SKM-1 treated with dmso at 0.1 percent for 144 hours (cell line): ENCODE measurements around the gene FHIT.

Experiments used
- DNase-seq: peaks from one replicate; lab custom pipeline; 2025; ENCODE audit not compliant: unreplicated experiment; lab: John Stamatoyannopoulos, UW

The FHIT gene

GRCh38 chr3:59922192-59922591, 1329.1 kb downstream of the FHIT start:
- DNase-seq = no peak

DNA sequence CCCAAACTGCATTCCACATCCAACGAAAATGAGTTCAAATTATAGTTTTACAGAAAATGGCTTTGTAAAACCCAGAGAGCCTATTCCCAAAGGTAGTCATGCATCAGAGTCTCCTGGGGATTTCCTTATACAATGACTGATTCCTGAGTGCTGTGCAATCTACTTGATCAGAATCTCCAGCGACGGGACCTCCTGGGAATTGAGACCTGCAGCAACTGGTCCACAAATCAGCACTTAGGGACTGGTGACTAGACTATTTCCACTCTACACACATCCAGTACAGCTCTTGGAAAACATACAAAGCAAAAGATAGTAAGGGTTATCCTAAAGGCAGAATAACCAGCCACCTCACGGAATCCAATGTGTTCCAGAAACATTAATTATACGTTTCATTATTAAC, 1330.4 kb downstream of the FHIT start:
- no peak for DNase-seq

DNA sequence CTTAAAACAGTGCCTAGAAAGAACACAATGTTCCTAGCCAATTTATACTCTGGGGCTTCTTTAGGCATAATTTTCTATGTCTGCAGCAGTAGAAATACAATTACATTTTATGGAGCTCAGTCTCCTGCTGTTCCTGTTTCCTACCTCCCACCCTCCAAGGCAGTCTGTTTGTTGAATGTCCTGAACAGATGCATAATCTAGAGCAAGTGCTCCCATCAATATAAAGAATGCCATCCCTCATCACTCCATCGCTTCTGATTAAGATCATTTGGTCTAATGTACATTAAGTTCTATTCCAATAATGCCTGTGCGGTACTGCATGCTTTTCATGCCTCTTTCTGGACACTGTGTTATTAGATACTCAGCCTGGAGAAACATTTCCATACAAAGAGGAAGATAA, 1331.7 kb downstream of the FHIT start:
- DNase-seq = no peak

DNA sequence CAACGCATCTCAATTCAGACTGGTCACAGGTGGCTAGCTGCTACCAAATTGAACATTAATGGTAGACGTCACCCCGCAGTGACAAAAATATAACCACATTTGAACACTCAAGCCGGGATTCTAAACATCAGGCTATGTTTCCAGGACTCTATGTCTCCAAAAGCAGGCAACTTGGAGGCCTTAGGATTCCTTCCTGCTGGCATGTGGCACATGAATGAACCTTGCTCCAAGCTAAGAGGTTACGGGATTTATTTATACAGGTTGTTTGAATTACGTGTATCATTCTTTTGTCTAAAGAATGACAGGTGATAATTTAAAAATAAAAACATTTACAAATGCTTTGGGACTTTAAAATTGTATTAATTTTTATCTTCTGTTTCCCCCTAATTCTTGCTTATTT, 1337.0 kb downstream of the FHIT start:
- DNase-seq = no peak

DNA sequence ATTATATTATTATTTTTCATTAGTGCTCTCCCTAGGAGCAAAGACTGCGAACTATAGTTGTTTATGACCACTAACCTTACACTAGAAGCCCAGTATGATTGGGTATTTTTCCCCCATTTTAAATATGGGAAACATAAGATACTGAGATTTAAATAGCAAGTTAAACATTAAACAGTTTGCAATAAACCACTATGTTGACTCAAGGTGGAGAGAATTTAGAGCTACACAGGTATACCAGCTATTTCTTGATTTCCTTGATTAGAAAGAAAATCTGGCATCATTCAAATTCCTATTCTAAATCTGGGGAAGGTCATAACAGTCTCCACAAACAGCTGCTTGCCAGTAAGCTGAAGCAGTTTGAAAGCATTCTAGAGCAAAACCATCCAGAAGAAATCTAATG, 1337.6 kb downstream of the FHIT start:
- no peak for DNase-seq

- DNase-seq = no peak
Observed at GRCh38 chr3:59908701-59909100, 1342.6 kb downstream of the FHIT start.

- no peak for DNase-seq
Observed at GRCh38 chr3:59908280-59908679, 1343.0 kb downstream of the FHIT start.

GRCh38 chr3:59904296-59904695, 1347.0 kb downstream of the FHIT start:
- DNase-seq = no peak

GRCh38 chr3:59899061-59899460, 1352.2 kb downstream of the FHIT start:
- DNase-seq = no peak

DNA sequence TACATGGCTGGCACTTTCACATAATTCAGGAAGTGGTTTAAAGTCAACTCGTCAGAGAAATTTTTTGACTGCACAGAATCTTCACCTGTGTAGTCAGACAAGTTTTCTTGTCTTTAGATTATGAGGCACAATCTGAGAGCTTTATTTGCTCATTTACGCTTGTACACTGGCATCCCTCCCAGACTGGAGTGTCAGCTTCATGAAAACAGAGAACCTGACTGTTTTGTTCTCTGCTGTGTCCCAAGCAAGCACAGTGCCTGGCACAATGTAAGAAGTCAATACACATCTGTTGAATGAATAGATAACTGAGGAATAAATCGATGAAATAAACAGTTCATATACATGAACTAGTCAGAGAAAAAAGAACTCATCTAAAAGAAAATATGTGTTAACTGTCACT, 1355.3 kb downstream of the FHIT start:
- DNase-seq = no peak

GRCh38 chr3:59894425-59895121, 1356.7 kb downstream of the FHIT start:
- DNase-seq = no peak

DNA sequence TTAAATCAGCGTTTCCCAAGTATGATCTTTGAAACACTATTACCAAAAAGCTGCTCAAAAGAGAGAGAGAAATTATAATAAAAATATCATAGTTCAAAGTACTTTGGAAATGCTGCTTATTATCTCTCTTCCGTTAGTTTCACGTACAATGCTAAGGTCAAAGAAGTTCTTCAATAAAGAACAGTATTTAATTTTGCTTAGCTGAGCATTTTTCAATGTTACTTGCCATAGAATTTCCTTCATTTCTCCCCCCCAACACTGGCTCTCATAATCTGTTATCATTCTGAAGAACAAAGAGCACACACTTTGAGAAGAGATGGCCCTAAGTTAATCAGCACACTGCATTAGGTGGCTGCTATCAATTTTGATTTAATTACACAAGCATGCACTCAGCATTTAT, 1360.6 kb downstream of the FHIT start:
- DNase-seq = no peak

DNA sequence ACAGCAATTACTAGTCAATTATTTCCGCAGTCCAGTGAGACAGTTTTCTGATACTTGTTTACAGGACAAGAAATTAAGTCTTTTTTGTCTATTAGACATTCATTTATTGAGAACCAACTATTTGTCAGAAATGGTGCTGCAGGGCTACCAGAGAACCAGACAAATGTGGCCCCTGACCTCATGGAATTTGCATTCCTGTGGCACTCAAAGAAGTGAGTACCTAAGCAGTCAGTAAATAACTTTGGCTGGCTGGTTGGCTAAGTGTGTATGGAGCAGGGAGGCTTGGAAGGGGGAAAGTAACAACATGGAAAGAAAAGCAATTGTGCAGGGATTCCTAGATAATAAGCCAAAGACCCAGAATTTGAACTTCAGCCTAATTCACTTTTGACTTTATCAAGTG, 1364.5 kb downstream of the FHIT start:
- DNase-seq = no peak

DNA sequence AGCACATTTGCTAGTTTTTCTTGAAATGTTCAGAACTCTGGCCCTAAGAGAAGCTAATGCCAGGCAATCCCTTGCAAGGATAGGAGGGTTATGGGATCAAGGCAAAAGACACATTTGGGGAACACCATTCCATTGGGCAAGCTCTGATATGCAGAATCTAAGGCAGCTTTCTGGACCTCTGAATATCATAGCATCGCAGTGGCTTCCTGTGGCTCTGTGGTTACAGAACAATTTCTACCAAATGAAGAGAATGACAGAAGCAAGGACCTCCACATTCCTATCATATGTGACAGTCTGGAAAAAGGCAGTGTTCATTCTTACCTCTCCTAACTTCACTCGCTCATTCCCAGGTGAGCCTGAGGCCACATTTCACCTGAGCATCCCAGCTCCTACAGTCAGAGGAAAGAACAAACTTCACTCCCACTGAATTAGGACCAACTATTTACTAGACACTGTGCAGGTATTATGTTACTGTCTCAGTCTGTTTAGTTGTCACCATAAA, 1365.3 kb downstream of the FHIT start:
- no peak for DNase-seq

GRCh38 chr3:59885101-59885500, 1366.2 kb downstream of the FHIT start:
- DNase-seq = no peak

DNA sequence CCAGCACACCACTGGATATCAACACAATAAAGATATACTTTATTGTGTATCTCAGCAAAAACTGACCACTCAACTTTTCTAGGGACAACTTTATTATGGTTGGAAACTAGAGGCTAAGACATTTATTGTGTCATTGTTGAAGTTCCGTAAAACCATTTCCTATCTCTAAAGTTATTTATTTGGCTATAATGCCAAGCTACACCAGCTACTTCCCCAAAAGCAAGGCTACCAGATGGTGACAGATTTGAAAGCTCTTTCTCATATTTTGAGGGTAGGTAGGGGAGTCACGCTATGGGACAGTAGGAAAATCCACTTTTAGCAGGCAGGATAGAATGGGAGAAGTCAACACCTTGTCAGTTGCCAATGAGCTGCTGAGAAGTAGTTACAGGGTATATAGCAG, 1366.8 kb downstream of the FHIT start:
- no peak for DNase-seq

- DNase-seq = no peak
Observed at GRCh38 chr3:59882746-59883145, 1368.5 kb downstream of the FHIT start.

DNA sequence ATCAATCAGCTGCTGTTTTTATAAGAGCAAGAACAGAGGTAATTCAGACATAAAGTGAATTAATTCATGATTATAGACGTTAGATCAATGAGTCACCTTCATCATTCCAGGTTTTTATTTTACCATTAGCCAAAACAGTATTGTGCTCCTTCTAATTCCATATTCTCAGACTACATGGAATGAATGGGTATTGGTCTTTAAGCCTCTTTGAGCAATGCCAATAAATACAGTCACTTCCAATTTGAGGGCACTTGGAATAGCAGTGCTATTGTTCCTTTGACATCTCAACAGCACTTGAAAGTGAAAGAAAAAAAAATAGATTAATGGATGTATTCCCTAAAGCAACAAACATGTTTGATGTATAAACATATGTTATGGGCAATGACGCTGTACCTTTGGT, 1370.5 kb downstream of the FHIT start:
- DNase-seq = no peak

DNA sequence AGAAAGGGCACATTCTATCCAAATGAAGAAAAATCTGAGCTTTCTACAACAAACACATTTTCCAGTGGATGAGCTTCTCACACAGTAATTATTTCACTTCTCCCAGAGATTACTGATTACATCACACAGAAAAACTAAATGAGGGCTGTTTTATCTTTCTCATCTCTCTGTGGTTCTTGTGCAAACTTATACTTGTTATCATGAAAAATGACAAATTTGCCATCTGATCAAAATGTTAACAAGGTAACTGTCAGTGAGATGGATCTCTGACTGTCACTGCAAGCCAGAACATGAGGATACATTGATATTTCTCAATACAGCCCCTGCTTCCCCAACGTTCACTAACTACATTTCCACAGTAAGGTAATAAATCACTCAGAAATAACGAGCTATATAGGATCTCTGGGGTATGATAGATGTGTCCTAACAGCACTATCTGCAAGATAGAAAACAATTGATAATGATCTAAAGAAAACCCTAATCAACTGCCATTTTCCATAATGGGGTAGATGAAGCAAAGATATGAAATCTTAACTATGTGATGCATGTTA, 1372.1 kb downstream of the FHIT start:
- DNase-seq = no peak

- no peak for DNase-seq
Observed at GRCh38 chr3:59878038-59878427, 1373.2 kb downstream of the FHIT start.

DNA sequence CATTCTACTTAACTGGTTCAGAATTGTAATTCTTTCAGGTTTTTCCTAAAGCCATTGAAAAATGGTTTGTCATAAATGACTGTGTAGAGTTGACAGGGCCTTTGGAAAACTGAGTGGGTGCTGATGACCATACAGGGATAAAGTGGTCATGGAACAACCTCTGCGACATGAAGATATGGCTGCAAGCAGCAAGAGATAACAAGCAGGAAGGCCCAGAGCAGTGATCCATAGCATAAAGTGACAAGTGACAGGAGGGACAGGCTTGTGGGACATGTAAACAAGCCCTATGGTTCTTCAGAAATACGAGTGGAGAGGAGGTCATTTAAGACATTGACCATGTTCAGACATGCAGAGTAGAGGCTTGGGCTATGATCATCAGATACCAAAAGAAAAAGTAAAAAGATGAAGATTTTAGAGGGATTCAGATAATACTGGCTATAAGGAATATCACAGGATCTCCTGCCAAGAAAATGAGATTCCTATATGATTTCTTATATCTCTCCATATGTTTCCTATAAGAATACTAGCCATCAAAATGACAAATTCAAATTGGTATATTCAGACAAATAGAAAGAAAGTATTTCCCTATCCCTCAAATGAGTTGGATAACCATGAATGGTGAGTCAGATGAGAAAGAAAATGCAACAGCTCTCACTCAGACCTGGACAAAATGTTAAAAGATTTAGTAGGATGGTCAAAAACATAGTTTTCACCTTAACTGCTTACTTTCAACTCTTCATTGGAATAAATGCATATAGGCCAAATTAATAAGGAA, 1373.8 kb downstream of the FHIT start:
- no peak for DNase-seq

DNA sequence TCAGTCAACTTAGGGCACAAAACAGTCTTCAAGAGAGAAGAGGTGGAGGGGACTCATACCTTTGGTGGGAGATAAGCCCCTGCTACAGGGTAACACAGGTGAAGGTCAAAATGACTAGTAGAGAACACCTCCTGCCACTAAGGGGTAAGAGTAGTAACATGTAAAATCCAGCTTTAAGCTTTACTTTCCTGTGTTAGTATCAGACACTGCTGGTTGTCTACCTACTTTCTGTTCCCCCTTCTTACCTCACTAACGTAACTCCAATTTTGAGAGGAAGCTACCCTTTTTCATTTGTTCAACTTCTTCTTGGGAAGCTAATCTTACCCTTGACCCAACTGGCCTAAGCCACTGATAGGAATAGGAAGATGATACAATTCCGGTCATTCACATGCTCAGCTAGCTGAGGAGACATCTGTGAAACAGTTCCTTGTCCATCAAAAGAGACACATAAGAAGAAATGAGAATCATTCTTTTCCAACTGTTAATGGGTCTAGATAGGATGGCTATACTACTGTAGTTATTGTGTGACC, 1374.7 kb downstream of the FHIT start:
- DNase-seq = no peak
